H1 (cell line): ENCODE measurements around the gene TXK. TPM values are rescaled to one million over a fixed set of nuclear protein-coding genes. Genes with fewer than 3 reads are reported as not detected.

Experiments
- CTCF ChIA-PET: fragments of 300-600 bp; sonication (Branson Sonifier 250); formaldehyde crosslinking; loops from one replicate; lab custom pipeline; 2021; ENCODE audit not compliant: partially characterized antibody; lab: Charles Lee
- POLR2A ChIA-PET: fragments of 300-600 bp; sonication (Branson Sonifier 250); formaldehyde crosslinking; loops from one replicate; lab custom pipeline; 2021; ENCODE audit warnings: inconsistent platforms; ENCODE audit not compliant: partially characterized antibody; lab: Charles Lee
- DNase-seq, 2 experiments: peaks; one replicate each; pipeline versions ENCODE4 v3.0.0 to v3.0.0-alpha.2; 2010 to 2022; ENCODE audit warnings: low spot score in 2 of 2, low read depth in 1 of 2, mixed read lengths in 1 of 2
- FAIRE-seq: peaks from 2 replicates; lab custom pipeline; 2011; peaks lifted over from hg19 to GRCh38; lab: Jason Lieb, UNC
- H2AFZ ChIP-seq: 2 replicates; pipeline ENCODE4 v1.8.1; 2012; ENCODE audit warnings: low read length, inconsistent platforms
- H2AK5ac ChIP-seq: 2 replicates; pipeline ENCODE4 v1.6.1; 2013; ENCODE audit warnings: low read depth, low read length
- H2BK120ac ChIP-seq: replicated peaks from 2 replicates; pipeline ENCODE3; 2013; ENCODE audit warnings: low read depth, low read length, inconsistent platforms
- H2BK12ac ChIP-seq: 2 replicates; pipeline ENCODE4 v1.6.1; 2013; ENCODE audit warnings: low read depth, low read length
- H2BK15ac ChIP-seq: 2 replicates; pipeline ENCODE4 v1.6.1; 2013; ENCODE audit warnings: low read length
- H2BK20ac ChIP-seq: 2 replicates; pipeline ENCODE4 v1.6.1; 2013; ENCODE audit warnings: low read length
- H2BK5ac ChIP-seq: 2 replicates; pipeline ENCODE4 v1.6.1; 2013; ENCODE audit warnings: low read depth, low read length
- H3K14ac ChIP-seq: 2 replicates; pipeline ENCODE4 v1.6.1; 2013; ENCODE audit warnings: inconsistent platforms; ENCODE audit not compliant: insufficient read length
- H3K18ac ChIP-seq: 2 replicates; pipeline ENCODE4 v1.6.1; 2013; ENCODE audit warnings: low read length; ENCODE audit errors: extremely low read depth
- H3K23ac ChIP-seq: 2 replicates; pipeline ENCODE4 v1.6.1; 2013; ENCODE audit warnings: inconsistent platforms; ENCODE audit not compliant: insufficient read length
- H3K23me2 ChIP-seq: 2 replicates; pipeline ENCODE4 v1.6.1; 2013; ENCODE audit warnings: low read depth, low read length
- H3K27ac ChIP-seq: 2 replicates; pipeline ENCODE4 v1.6.1; 2011; ENCODE audit warnings: low read depth, low read length, inconsistent platforms
- H3K27me3 ChIP-seq, 4 experiments: replicated peaks in 1 of 4; 1 replicate in 1 of 4; 2 replicates in 3 of 4; pipeline versions ENCODE4 v1.6.1 to v1.8.1; 2011 to 2013; ENCODE audit warnings: low read length in 3 of 4, mild to moderate bottlenecking in 3 of 4, inconsistent platforms in 2 of 4, mixed read lengths in 2 of 4, moderate library complexity in 1 of 4; ENCODE audit not compliant: control insufficient read depth in 3 of 4, insufficient read depth in 3 of 4; ENCODE audit errors: extremely low read depth in 1 of 4
- H3K36me3 ChIP-seq, 4 experiments: 2 replicates each; pipeline versions ENCODE4 v1.6.1 to v1.8.1; 2011 to 2013; ENCODE audit warnings: mild to moderate bottlenecking in 4 of 4, low read length in 3 of 4, moderate library complexity in 2 of 4, control low read depth in 1 of 4, inconsistent platforms in 1 of 4; ENCODE audit not compliant: insufficient read depth in 4 of 4, control insufficient read depth in 2 of 4
- H3K4ac ChIP-seq: replicated peaks from 2 replicates; pipeline ENCODE3; 2013; ENCODE audit warnings: low read length, low read depth, mixed read lengths, inconsistent platforms; ENCODE audit not compliant: insufficient read length
- H3K4me1 ChIP-seq, 4 experiments: replicated peaks in 1 of 4; 1 replicate in 1 of 4; 2 replicates in 3 of 4; pipeline versions ENCODE4 v1.6.1 to v1.8.1; 2011 to 2013; ENCODE audit warnings: low read length in 3 of 4, inconsistent platforms in 2 of 4, mixed read lengths in 1 of 4; ENCODE audit not compliant: insufficient read depth in 4 of 4, control insufficient read depth in 3 of 4
- H3K4me2 ChIP-seq, 2 experiments: 2 replicates each; pipeline versions ENCODE4 v1.6.1 to v1.8.1; 2011 to 2013; ENCODE audit warnings: low read depth in 2 of 2, low read length in 2 of 2, control low read depth in 1 of 2, inconsistent platforms in 1 of 2, mild to moderate bottlenecking in 1 of 2; ENCODE audit not compliant: insufficient read depth in 1 of 2
- H3K4me3 ChIP-seq, 4 experiments: fragments of 200-600, 300-600 bp in 1 of 4; sonication (generic), shearing (Covaris generic), sonication (Bioruptor Twin) in 1 of 4; 2 replicates each; pipeline versions ENCODE4 v1.5.1 to v1.8.1; 2011 to 2016; ENCODE audit warnings: low read length in 4 of 4, low read depth in 3 of 4, control low read depth in 2 of 4, inconsistent platforms in 2 of 4, mild to moderate bottlenecking in 2 of 4, mixed read lengths in 1 of 4, moderate library complexity in 1 of 4; ENCODE audit not compliant: insufficient read depth in 2 of 4; ENCODE audit errors: extremely low read depth in 1 of 4
- H3K56ac ChIP-seq: replicated peaks from 2 replicates; pipeline ENCODE3; 2013; ENCODE audit warnings: low read depth, mild to moderate bottlenecking, mixed read lengths, low read length, inconsistent platforms; ENCODE audit not compliant: insufficient read length
- H3K79me1 ChIP-seq: 2 replicates; pipeline ENCODE4 v1.6.1; 2013; ENCODE audit warnings: low read depth, low read length, control low read depth
- H3K79me2 ChIP-seq, 2 experiments: 2 replicates each; pipeline versions ENCODE4 v1.6.1 to v1.8.1; 2012 to 2013; ENCODE audit warnings: low read length in 2 of 2, mild to moderate bottlenecking in 2 of 2, inconsistent platforms in 1 of 2; ENCODE audit not compliant: insufficient read depth in 2 of 2, control insufficient read depth in 1 of 2
- H3K9ac ChIP-seq, 4 experiments: replicated peaks in 1 of 4; 1 replicate in 1 of 4; 2 replicates in 3 of 4; pipeline versions ENCODE4 v1.6.1 to v1.8.1; 2011 to 2013; ENCODE audit warnings: low read depth in 3 of 4, low read length in 3 of 4, control low read depth in 2 of 4, mild to moderate bottlenecking in 2 of 4, moderate library complexity in 2 of 4, inconsistent platforms in 1 of 4; ENCODE audit errors: extremely low read depth in 1 of 4
- H3K9me3 ChIP-seq, 2 experiments: 2 replicates each; pipeline versions ENCODE4 v1.6.1 to v1.8.1; 2012 to 2013; ENCODE audit warnings: mild to moderate bottlenecking in 2 of 2, moderate library complexity in 2 of 2, control low read depth in 1 of 2, inconsistent platforms in 1 of 2, low read depth in 1 of 2, low read length in 1 of 2, mixed read lengths in 1 of 2; ENCODE audit not compliant: insufficient read depth in 2 of 2
- H4K20me1 ChIP-seq, 2 experiments: replicated peaks in 1 of 2; 2 replicates each; pipeline versions ENCODE3 to v1.8.1; 2011 to 2013; ENCODE audit warnings: inconsistent platforms in 2 of 2, low read length in 2 of 2, mild to moderate bottlenecking in 1 of 2; ENCODE audit not compliant: insufficient read depth in 2 of 2, control insufficient read depth in 1 of 2
- H4K5ac ChIP-seq: 2 replicates; pipeline ENCODE4 v1.6.1; 2013; ENCODE audit warnings: low read length, low read depth, mixed read lengths, inconsistent platforms; ENCODE audit not compliant: insufficient read length
- H4K8ac ChIP-seq: 2 replicates; pipeline ENCODE4 v1.8.0; 2013; ENCODE audit warnings: mild to moderate bottlenecking, moderate library complexity, low read length, inconsistent platforms; ENCODE audit not compliant: insufficient read depth; ENCODE audit errors: extremely low read depth
- H4K91ac ChIP-seq: replicated peaks from 2 replicates; pipeline ENCODE3; 2013; ENCODE audit warnings: low read length, mixed read lengths, inconsistent platforms; ENCODE audit not compliant: insufficient read length
- BCL11A ChIP-seq, 2 experiments: IDR thresholded peaks; one replicate each; pipeline ENCODE4 v1.6.1; 2011; ENCODE audit warnings: low read depth in 2 of 2, low read length in 2 of 2, mild to moderate bottlenecking in 2 of 2
- BRCA1 ChIP-seq: IDR thresholded peaks from 2 replicates; pipeline ENCODE4 v1.6.1; 2012; ENCODE audit warnings: low read depth, low read length, improper control_type of control experiment
- FOSL1 ChIP-seq: IDR thresholded peaks from 2 replicates; pipeline ENCODE4 v1.6.1; 2011; ENCODE audit warnings: mild to moderate bottlenecking, low read depth, low read length, moderate library complexity; ENCODE audit not compliant: insufficient read depth
- HDAC2 ChIP-seq, 2 experiments: fragments of 300-600 bp in 1 of 2; sonication (generic) in 1 of 2; IDR thresholded peaks; 2 replicates each; pipeline ENCODE4 v1.6.1; 2011 to 2012; ENCODE audit warnings: low read depth in 2 of 2, low read length in 2 of 2, mild to moderate bottlenecking in 2 of 2, moderate library complexity in 2 of 2, borderline replicate concordance in 1 of 2, inconsistent platforms in 1 of 2
- HDAC6 ChIP-seq: IDR thresholded peaks from one replicate; pipeline ENCODE4 v1.7.1; 2012; ENCODE audit warnings: low read depth, mild to moderate bottlenecking, inconsistent platforms, low read length, moderate library complexity
- KDM1A ChIP-seq: fragments of 200-600, 300-600 bp; sonication (generic); IDR thresholded peaks from 2 replicates; pipeline ENCODE4 v1.7.1; 2016; ENCODE audit warnings: mild to moderate bottlenecking, low read length, borderline replicate concordance
- NANOG ChIP-seq: IDR thresholded peaks from 2 replicates; pipeline ENCODE4 v1.6.1; 2011; ENCODE audit warnings: low read length, low read depth, mild to moderate bottlenecking, inconsistent platforms; ENCODE audit not compliant: insufficient read depth, poor library complexity, severe bottlenecking
- NRF1 ChIP-seq: IDR thresholded peaks from 2 replicates; pipeline ENCODE4 v1.6.1; 2011; ENCODE audit warnings: mild to moderate bottlenecking, low read depth, low read length, improper control_type of control experiment
- POLR2AphosphoS5 ChIP-seq: IDR thresholded peaks from 2 replicates; pipeline ENCODE4 v1.6.1; 2011; ENCODE audit warnings: low read depth, low read length
- RAD21 ChIP-seq, 2 experiments: IDR thresholded peaks in 1 of 2; conservative IDR thresholded peaks in 1 of 2; 2 replicates each; pipeline ENCODE4 v1.6.1; 2011; ENCODE audit warnings: low read depth in 2 of 2, low read length in 2 of 2, improper control_type of control experiment in 1 of 2, inconsistent platforms in 1 of 2, mild to moderate bottlenecking in 1 of 2, moderate library complexity in 1 of 2
- SIRT6 ChIP-seq: IDR thresholded peaks from one replicate; pipeline ENCODE4 v1.7.1; 2012; ENCODE audit warnings: low read length, inconsistent platforms
- TCF12 ChIP-seq: IDR thresholded peaks from 2 replicates; pipeline ENCODE4 v1.6.1; 2011; ENCODE audit warnings: low read depth, mild to moderate bottlenecking, low read length
- YY1 ChIP-seq: IDR thresholded peaks from 2 replicates; pipeline ENCODE4 v1.6.1; 2011; ENCODE audit warnings: low read depth, mild to moderate bottlenecking, low read length
- WGBS, 2 experiments: shearing (Covaris generic) in 1 of 2; methylation state at CpG; one replicate each; pipeline versions ENCODE4 v1.1.6 to v1.1.7; 2013 to 2015; ENCODE audit warnings: low lambda C conversion rate in 2 of 2, mixed read lengths in 2 of 2, inconsistent platforms in 1 of 2, low coverage in 1 of 2, missing lambda C conversion rate in 1 of 2; ENCODE audit not compliant: insufficient replicate concordance in 2 of 2, insufficient coverage in 1 of 2, insufficient read length in 1 of 2; ENCODE audit errors: extremely low coverage in 1 of 2, missing lambda C conversion rate in 1 of 2; 5-methylcytosine and 5-hydroxymethylcytosine counted together
- polyA plus RNA-seq, 7 experiments: library from polyadenylated mRNA; depleted of rRNA in 3 of 7; stranded (reverse) in 5 of 7; unstranded in 2 of 7; fragments of >200 nt in 5 of 7; fragments of 200-250 nt in 2 of 7; gene quantifications; 1 replicate in 5 of 7; 2 replicates in 1 of 7; 4 replicates in 1 of 7; pipeline versions ENCODE4 v1.2.1 to v1.2.3, GENCODE V29; 2011 to 2013; ENCODE audit warnings: missing spikeins in 2 of 7, mixed read lengths in 2 of 7
- total RNA-seq: library from RNA; stranded (reverse); fragmentation: NEBNext Ultra II Directional; extraction: Animal tissue kit (Norgen Biotek cat#: 25700); gene quantifications from 2 replicates; pipeline ENCODE4 v1.2.1, GENCODE V29; 2021

Gene TXK
- total and polyA plus RNA-seq, 2 of the 8 experiments (the other 6 are each of a cell fraction or from before 2014, with no cell fraction given): not detected

GRCh38 chr4:48108309-48109073 lies 25.6 kb downstream of the TXK start:
- no peaks in the 10 kb centered on the region for H3K79me1 ChIP-seq
- H2BK5ac ChIP-seq: no peak overlapping the region
- no peak overlapping the region for H3K18ac ChIP-seq
- WGBS, 2 experiments: 87% methylated on average over 2 of the region's 2 CpGs; no CpG with 5 or more reads in 1 of the 2 experiments
- H2AK5ac ChIP-seq: no peak overlapping the region
- no peak overlapping the region for H4K8ac ChIP-seq
- H3K36me3 ChIP-seq: no peaks in the 10 kb centered on the region
- no peak overlapping the region for H3K9ac ChIP-seq
- no peak overlapping the region for H2BK20ac ChIP-seq
- H4K5ac ChIP-seq: no peak overlapping the region
- no peaks in the 10 kb centered on the region for H3K27me3 ChIP-seq
- no peak overlapping the region for H3K4ac ChIP-seq
- H4K91ac ChIP-seq: no peak overlapping the region
- H3K4me3 ChIP-seq: no peak overlapping the region
- no peaks in the 10 kb centered on the region; a peak in 1 of 7 replicates for H3K4me1 ChIP-seq
- no peak overlapping the region for H3K4me2 ChIP-seq
- no peak overlapping the region for H3K56ac ChIP-seq
- H3K23me2 ChIP-seq: no peaks in the 10 kb centered on the region
- H2BK15ac ChIP-seq: no peak overlapping the region
- ChIA-PET POLR2A (no interaction called here), CTCF (interaction anchor here (0.7 to 3.3 kb wide), 16 partner anchors 11 to 1000 kb away, joined by 3 to 28 read pairs (median 6); no protein-coding TSS in a partner anchor)
- no peak overlapping the region for H2BK120ac ChIP-seq
- H3K23ac ChIP-seq: no peak overlapping the region
- no peak for DNase-seq
- no peak overlapping the region for H3K14ac ChIP-seq
- H3K9me3 ChIP-seq: no peaks in the 10 kb centered on the region
- no peak overlapping the region for H2BK12ac ChIP-seq
- no peak overlapping the region for H2AFZ ChIP-seq
- H4K20me1 ChIP-seq: no peaks in the 10 kb centered on the region
- no peaks in the 10 kb centered on the region for H3K79me2 ChIP-seq
- H3K27ac ChIP-seq: no peak overlapping the region
- no peak for FAIRE-seq
- TF ChIP-seq BRCA1: no peak
- no peak for TF ChIP-seq NRF1
- TF ChIP-seq POLR2AphosphoS5: no peak
- no peak for TF ChIP-seq FOSL1
- TF ChIP-seq TCF12: no peak
- TF ChIP-seq BCL11A (IDR thresholded peaks at IDR 0.05; ENCODE audit: low read depth in 2 of 2, low read length in 2 of 2): no peak
- TF ChIP-seq NANOG: no peak
- no peak for TF ChIP-seq YY1
- no peak for TF ChIP-seq HDAC6
- no peak for TF ChIP-seq SIRT6
- TF ChIP-seq HDAC2 (IDR thresholded peaks at IDR 0.05; ENCODE audit: borderline replicate concordance in 1 of 2, low read depth in 2 of 2, low read length in 2 of 2): no peak
- no peak for TF ChIP-seq RAD21 (IDR thresholded peaks at IDR 0.05 in 1 of 2, conservative IDR thresholded peaks at IDR 0.05 in 1 of 2; ENCODE audit: low read depth in 2 of 2, low read length in 2 of 2)
- no peak for TF ChIP-seq KDM1A
